ENCODE results near the gene ADCY6. TPM values are rescaled to one million over a fixed set of nuclear protein-coding genes. Genes with fewer than 3 reads are reported as not detected.
A peak's percentile ranks its signal among the peaks of the same experiment; 100 is the strongest.

The ADCY6 gene
- total RNA-seq: 10 to 100 TPM; 23.6 to 45.5 (median 30.3) TPM

DNA sequence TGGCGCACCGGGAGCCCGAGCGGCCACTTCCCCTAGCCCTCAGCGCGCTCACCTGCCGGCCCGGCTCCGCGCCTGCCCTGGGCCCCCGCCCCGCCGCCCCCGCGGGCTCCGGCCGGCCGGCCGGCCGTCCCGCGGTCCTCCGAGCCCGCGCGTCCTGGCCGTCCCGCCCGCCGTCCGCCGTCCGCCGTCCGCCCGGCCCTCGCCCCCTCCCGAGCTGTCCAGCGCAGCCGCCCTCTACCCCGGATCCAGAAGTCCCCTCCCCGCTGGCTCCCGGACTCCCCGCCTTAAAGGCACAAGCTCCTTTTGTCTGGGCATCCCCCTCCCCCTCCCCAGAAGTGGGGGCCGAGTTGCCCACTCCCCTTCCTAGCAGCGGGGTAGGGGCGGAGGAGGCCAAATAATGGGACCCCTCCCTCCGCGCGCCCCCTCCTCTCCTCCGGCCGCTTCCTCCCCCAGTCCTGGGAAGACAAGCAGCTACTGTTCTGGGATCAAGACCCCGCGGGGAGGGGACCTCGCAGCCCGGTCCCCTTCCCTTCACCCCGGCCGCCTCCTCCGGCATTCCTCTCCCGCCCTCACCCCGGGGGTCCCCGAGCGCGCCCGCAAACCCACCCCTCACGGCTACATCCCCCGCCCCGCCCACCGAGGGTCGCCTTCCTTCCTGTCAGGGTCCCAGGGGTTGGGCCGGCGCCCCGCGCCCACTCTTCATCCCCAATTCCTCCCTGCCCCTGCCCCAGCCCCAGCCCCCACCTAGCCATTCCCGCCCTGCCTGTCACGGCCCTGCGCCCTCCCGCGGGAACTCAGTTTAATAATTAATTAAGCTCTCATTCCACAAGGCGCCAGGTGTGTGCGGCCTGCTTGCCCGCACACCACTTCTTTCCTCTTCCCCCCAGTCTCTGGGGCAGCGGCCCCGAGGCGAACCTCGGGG, at the start of gene ADCY6:
TSS of gene ADCY6 (minus strand) at position 236 of the 922 bp plus-strand sequence. CDS start 5,655 bp downstream, outside the sequence.
- peak; percentile 83 to 87 for DNase-seq
- H3K36me3 ChIP-seq: no peaks in the 10 kb centered on the region
- WGBS, 2 donors: 1 to 2% methylated on average over 18 to 38 of the region's 86 CpGs
- peak within 1 kb of the TSS; percentile 75 to 93 (median 92) for H3K4me3 ChIP-seq (replicated peaks in 1 of 3)
- H3K27ac ChIP-seq: peak within 1 kb of the TSS; percentile 77 to 85 (median 84)
- intact Hi-C loops (cut with DNase I): no loop called here
- no peaks in the 10 kb centered on the region for H3K9me3 ChIP-seq
- H3K4me1 ChIP-seq: peaks cover 21 to 23% of the 10 kb centered on the region in 2 donors
- H3K27me3 ChIP-seq: no peaks in the 10 kb centered on the region
- TF ChIP-seq, protein P1, sequence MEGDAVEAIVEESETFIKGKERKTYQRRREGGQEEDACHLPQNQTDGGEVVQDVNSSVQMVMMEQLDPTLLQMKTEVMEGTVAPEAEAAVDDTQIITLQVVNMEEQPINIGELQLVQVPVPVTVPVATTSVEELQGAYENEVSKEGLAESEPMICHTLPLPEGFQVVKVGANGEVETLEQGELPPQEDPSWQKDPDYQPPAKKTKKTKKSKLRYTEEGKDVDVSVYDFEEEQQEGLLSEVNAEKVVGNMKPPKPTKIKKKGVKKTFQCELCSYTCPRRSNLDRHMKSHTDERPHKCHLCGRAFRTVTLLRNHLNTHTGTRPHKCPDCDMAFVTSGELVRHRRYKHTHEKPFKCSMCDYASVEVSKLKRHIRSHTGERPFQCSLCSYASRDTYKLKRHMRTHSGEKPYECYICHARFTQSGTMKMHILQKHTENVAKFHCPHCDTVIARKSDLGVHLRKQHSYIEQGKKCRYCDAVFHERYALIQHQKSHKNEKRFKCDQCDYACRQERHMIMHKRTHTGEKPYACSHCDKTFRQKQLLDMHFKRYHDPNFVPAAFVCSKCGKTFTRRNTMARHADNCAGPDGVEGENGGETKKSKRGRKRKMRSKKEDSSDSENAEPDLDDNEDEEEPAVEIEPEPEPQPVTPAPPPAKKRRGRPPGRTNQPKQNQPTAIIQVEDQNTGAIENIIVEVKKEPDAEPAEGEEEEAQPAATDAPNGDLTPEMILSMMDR (IDR thresholded peaks at IDR 0.05): no peak
- peak in 1 of 2 donors; percentile 56 for TF ChIP-seq POLR2A (IDR thresholded peaks at IDR 0.05)

DNA sequence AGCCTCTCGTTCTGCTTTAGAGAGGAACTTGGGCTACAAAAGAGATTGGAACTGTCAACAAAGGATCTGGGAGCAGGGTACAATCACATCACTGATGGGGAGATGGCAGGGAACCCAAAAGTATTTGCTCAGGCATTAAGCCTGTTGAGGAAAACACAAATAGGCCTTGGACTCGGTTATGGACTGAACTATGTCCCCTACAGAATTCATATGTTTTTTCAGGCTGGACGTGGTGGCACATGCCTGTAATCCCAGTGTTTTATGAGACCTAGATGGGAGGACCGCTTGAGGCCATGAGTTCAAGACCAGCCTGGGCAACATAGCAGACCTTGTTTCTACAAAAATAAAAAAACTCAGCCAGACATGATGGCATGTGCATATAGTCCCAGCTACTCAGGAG, 49.2 kb upstream of the ADCY6 start:
- Histone ChIP-seq H3K4me3 (replicated peaks in 1 of 3) (no peak overlapping the region), H3K36me3 (peaks cover 73 to 81% of the 10 kb centered on the region in 2 donors), H3K9me3 (no peaks in the 10 kb centered on the region), H3K4me1 (no peaks in the 10 kb centered on the region), H3K27ac (no peak overlapping the region), H3K27me3 (no peaks in the 10 kb centered on the region)
- no peak for TF ChIP-seq POLR2A (IDR thresholded peaks at IDR 0.05)
- TF ChIP-seq, protein P1 (IDR thresholded peaks at IDR 0.05): no peak
- 94 to 98% methylated on average over 4 of the region's 4 CpGs for WGBS, 2 donors
- intact Hi-C loops (cut with DNase I): no loop called here
- DNase-seq: no peak

DNA sequence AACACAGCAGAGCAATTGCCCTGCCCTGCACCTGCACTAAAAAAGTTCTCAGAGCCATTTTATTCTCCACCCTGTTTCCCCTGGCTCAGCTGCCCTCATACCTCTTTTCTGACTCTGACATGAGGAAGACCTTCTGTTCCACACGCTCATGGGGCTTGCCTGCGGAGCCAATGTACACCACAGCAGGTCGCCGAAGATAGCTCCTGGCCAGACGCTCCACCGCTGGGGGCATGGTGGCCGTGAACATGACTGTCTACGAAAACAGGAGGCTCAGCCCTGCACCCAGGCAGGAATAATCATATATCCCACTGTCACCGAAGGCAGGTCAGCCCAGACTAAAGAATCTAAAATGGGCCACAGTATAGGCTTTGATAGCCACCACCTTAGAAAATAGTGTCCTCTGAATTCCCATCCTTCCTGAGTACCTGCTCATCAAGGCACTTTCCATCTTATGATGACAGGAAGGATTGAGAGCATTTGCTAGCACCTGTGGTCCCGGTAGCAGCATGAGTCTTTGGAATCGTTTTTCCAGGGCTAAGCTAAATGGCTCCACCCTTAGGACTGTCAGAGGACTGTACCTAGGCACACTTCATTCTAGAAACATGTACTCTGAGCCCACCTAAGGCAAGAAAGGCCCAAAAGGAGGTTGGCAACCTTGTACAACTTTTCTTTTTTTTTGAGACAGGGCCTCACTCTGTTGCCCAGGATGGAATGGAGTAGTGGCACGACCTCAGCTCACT, 43.6 kb upstream of the ADCY6 start:
- Histone ChIP-seq H3K27me3 (no peaks in the 10 kb centered on the region), H3K4me1 (no peaks in the 10 kb centered on the region), H3K9me3 (no peaks in the 10 kb centered on the region), H3K27ac (no peak overlapping the region), H3K36me3 (peaks cover 83 to 94% of the 10 kb centered on the region in 2 donors), H3K4me3 (replicated peaks in 1 of 3) (no peak overlapping the region)
- 89 to 90% methylated on average over 12 of the region's 12 CpGs for WGBS, 2 donors
- DNase-seq: no peak
- intact Hi-C loops (cut with DNase I): no loop called here
- TF ChIP-seq POLR2A (IDR thresholded peaks at IDR 0.05): no peak
- TF ChIP-seq, protein P1 (IDR thresholded peaks at IDR 0.05): no peak

DNA sequence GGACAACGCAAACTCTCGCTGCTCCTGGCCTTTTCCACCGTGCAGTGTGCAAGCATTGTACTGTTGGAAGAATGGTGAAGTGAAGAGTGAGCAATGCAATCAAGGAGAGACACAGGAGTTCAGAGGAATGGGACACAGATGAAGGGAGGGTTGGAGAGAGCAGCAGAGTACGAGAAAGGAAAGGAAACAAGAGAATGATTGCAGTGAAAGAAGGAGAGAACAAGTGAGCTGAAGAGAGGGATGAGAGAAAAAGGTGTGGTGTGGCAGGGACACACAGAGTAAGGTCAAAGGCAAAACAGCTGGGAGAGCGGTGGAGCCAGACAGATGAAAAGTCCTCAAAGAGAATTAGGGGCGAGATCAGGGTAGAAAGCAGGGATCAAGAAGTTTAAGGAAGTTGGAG, 42.4 kb upstream of the ADCY6 start:
- no peak overlapping the region for H3K4me3 ChIP-seq (replicated peaks in 1 of 3)
- TF ChIP-seq, protein P1 (IDR thresholded peaks at IDR 0.05): no peak
- no peak for TF ChIP-seq POLR2A (IDR thresholded peaks at IDR 0.05)
- peaks cover 70 to 82% of the 10 kb centered on the region in 2 donors for H3K36me3 ChIP-seq
- WGBS, 2 donors: 90 to 91% methylated on average over 6 of the region's 6 CpGs
- H3K9me3 ChIP-seq: no peaks in the 10 kb centered on the region
- DNase-seq: no peak
- H3K27ac ChIP-seq: no peak overlapping the region
- intact Hi-C loops (cut with DNase I): no loop called here
- no peaks in the 10 kb centered on the region for H3K4me1 ChIP-seq
- no peaks in the 10 kb centered on the region for H3K27me3 ChIP-seq
